ENCODE results near the gene FBXL14.

DNA sequence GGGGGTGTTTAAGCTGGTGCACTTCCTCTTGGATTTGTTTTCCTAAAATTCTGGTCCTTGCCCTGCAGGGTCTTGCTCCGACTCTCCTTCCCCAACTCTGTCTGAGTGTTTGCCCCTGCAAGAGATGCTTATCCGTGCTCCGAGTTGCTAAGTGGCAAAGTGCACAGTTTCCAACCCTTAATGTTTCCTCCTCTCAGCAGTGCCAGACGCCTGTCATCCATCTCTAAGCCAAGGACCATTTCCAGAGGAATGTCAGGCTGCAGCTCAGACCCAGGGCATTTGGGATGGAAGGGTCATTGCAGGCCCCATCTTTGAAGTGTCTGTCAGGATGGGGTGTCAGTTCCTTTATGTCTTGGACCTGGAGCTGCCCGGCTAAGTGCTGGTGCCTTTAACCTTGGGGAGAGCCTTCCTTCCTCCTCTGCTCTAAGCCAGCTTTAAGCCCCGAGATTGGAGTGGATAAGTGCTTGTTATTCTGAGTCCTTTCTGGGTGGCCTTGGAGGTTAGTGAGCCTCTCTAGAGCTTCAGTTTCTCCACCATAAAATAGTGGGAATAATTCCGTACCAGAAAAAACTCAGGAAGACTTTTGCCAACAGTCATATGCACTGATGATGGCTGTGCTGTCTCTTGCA lies 49.6 kb upstream of the FBXL14 start:
- no peak for TF ChIP-seq POLR2AphosphoS5 (IDR thresholded peaks at IDR 0.05)
- TF ChIP-seq TAF1 (IDR thresholded peaks at IDR 0.05; ENCODE audit: low read depth): no peak
- no peak for TF ChIP-seq EZH2 (IDR thresholded peaks at IDR 0.05; ENCODE audit: borderline replicate concordance, insufficient read depth, low read length, poor library complexity, severe bottlenecking)
- TF ChIP-seq, protein P1, sequence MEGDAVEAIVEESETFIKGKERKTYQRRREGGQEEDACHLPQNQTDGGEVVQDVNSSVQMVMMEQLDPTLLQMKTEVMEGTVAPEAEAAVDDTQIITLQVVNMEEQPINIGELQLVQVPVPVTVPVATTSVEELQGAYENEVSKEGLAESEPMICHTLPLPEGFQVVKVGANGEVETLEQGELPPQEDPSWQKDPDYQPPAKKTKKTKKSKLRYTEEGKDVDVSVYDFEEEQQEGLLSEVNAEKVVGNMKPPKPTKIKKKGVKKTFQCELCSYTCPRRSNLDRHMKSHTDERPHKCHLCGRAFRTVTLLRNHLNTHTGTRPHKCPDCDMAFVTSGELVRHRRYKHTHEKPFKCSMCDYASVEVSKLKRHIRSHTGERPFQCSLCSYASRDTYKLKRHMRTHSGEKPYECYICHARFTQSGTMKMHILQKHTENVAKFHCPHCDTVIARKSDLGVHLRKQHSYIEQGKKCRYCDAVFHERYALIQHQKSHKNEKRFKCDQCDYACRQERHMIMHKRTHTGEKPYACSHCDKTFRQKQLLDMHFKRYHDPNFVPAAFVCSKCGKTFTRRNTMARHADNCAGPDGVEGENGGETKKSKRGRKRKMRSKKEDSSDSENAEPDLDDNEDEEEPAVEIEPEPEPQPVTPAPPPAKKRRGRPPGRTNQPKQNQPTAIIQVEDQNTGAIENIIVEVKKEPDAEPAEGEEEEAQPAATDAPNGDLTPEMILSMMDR (IDR thresholded peaks at IDR 0.05; ENCODE audit: poor library complexity, severe bottlenecking): no peak
- TF ChIP-seq, protein P2, sequence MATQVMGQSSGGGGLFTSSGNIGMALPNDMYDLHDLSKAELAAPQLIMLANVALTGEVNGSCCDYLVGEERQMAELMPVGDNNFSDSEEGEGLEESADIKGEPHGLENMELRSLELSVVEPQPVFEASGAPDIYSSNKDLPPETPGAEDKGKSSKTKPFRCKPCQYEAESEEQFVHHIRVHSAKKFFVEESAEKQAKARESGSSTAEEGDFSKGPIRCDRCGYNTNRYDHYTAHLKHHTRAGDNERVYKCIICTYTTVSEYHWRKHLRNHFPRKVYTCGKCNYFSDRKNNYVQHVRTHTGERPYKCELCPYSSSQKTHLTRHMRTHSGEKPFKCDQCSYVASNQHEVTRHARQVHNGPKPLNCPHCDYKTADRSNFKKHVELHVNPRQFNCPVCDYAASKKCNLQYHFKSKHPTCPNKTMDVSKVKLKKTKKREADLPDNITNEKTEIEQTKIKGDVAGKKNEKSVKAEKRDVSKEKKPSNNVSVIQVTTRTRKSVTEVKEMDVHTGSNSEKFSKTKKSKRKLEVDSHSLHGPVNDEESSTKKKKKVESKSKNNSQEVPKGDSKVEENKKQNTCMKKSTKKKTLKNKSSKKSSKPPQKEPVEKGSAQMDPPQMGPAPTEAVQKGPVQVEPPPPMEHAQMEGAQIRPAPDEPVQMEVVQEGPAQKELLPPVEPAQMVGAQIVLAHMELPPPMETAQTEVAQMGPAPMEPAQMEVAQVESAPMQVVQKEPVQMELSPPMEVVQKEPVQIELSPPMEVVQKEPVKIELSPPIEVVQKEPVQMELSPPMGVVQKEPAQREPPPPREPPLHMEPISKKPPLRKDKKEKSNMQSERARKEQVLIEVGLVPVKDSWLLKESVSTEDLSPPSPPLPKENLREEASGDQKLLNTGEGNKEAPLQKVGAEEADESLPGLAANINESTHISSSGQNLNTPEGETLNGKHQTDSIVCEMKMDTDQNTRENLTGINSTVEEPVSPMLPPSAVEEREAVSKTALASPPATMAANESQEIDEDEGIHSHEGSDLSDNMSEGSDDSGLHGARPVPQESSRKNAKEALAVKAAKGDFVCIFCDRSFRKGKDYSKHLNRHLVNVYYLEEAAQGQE (IDR thresholded peaks at IDR 0.05; ENCODE audit: borderline replicate concordance): no peak
- TF ChIP-seq EP300 (conservative IDR thresholded peaks at IDR 0.05; ENCODE audit: poor library complexity, severe bottlenecking): no peak
- TF ChIP-seq RAD21 (conservative IDR thresholded peaks at IDR 0.05): no peak
- TF ChIP-seq MXI1 (conservative IDR thresholded peaks at IDR 0.05; ENCODE audit: poor library complexity, severe bottlenecking): no peak
